ENCODE results near the gene COMT.
"Not testable (repeated sequence)": the region's sequence is repeated elsewhere in the genome, so short reads cannot be mapped to it uniquely, and the experiment has no call there.

The COMT gene

DNA sequence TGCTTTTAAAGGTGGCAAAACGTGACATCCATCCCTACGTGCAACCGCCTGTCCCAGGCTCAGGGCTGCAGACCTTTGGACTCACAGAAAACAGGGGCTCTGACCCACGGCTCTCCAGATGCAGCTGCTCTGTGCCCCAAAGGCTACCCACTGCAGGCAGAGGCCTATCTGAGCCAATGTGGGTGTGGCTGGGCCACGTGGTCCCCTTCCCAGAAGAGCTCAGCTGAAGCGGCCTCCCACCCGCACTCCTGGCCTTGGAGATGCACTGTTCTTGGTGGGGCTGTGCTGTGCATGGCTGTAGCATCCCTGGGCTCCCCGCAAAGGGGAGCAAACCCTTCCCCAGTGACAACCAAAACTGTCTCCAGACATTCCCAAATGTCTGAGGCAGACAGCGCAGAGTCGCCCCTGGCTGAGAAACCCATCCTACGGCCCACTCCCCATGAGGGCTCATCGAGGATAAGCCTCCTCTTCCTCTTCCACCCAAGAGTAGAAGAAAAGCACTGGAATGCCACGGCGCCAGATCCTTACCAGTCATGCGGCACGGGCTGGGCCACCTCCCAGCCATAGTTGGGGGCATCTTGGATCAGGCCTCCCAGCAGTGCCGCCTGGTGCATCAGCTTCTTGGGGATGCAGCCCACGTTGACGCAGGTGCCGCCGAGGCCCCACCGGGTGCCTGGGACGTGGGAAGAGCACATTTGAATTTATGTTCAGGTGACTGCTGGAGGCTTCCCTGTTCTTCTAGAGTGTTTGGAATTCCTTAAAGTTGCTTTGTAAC lies 23.1 kb upstream of the COMT start:
- CTCF ChIA-PET = interaction anchor here (0.8 to 2.5 kb wide), 3 partner anchors 8 to 195 kb away, joined by 3 to 10 read pairs (median 8); no protein-coding TSS in a partner anchor
- no peak for TF ChIP-seq LEF1 (IDR thresholded peaks at IDR 0.05; ENCODE audit: borderline replicate concordance)
- no peak for TF ChIP-seq ELF4 (IDR thresholded peaks at IDR 0.05)
- TF ChIP-seq HDGF (IDR thresholded peaks at IDR 0.05; ENCODE audit: borderline replicate concordance) = no peak
- no peak for TF ChIP-seq L3MBTL2 (conservative IDR thresholded peaks at IDR 0.05)
- no peak for TF ChIP-seq ZNF384 (IDR thresholded peaks at IDR 0.05)
- TF ChIP-seq SP1 (IDR thresholded peaks at IDR 0.05) = no peak

DNA sequence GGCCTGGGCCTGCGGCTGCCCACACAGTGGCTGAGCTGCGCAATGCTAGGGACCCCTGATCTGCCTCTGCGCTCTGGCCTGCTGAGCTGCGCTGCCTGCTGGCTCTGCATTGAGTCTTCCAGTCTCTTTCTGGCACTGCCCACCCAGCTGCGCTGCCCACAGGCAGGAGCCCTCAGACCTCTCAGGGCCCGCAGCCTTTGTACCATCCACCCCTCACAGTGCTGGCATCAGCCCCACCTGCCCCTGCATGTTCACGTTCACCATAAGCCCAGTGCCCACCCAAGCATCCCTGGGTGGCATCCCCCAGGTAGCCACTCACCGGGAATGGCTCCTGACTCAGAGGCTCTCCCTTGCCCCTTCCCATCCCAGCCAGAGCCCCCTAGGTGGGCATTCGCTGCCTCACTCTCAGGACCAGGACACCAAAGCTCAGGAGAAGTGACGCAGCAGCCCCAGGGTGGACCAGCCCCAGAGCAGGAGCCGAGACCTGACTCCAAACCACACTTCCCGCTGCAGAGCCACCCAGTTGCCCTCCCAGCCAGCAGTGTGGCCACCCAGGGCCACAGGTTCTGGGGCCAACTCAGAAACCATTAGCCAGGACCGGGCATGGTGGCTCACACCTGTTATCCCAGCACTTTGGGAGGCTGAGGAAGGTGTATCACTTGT lies 21.7 kb upstream of the COMT start:
- TF ChIP-seq ARNT (IDR thresholded peaks at IDR 0.05) = no peak
- TF ChIP-seq HDGF (IDR thresholded peaks at IDR 0.05; ENCODE audit: borderline replicate concordance) = no peak
- no peak for TF ChIP-seq CTBP1 (IDR thresholded peaks at IDR 0.05; ENCODE audit: borderline replicate concordance)
- TF ChIP-seq FOXK2 (IDR thresholded peaks at IDR 0.05) = no peak
- TF ChIP-seq ELF4 (IDR thresholded peaks at IDR 0.05) = no peak
- no peak for TF ChIP-seq FOXM1 (IDR thresholded peaks at IDR 0.05; ENCODE audit: borderline replicate concordance)
- TF ChIP-seq SUZ12 (IDR thresholded peaks at IDR 0.05) = no peak
- TF ChIP-seq, protein P1, sequence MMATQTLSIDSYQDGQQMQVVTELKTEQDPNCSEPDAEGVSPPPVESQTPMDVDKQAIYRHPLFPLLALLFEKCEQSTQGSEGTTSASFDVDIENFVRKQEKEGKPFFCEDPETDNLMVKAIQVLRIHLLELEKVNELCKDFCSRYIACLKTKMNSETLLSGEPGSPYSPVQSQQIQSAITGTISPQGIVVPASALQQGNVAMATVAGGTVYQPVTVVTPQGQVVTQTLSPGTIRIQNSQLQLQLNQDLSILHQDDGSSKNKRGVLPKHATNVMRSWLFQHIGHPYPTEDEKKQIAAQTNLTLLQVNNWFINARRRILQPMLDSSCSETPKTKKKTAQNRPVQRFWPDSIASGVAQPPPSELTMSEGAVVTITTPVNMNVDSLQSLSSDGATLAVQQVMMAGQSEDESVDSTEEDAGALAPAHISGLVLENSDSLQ (IDR thresholded peaks at IDR 0.05) = no peak
- TF ChIP-seq BHLHE40 (IDR thresholded peaks at IDR 0.05; ENCODE audit: borderline replicate concordance) = no peak
- TF ChIP-seq NFRKB (IDR thresholded peaks at IDR 0.05) = no peak
- TF ChIP-seq ZNF384 (IDR thresholded peaks at IDR 0.05) = no peak
- no peak for TF ChIP-seq L3MBTL2 (conservative IDR thresholded peaks at IDR 0.05)
- TF ChIP-seq SP1 (IDR thresholded peaks at IDR 0.05) = no peak
- TF ChIP-seq TARDBP (IDR thresholded peaks at IDR 0.05) = no peak
- no peak for TF ChIP-seq LEF1 (IDR thresholded peaks at IDR 0.05; ENCODE audit: borderline replicate concordance)
- TF ChIP-seq FOXA1 (IDR thresholded peaks at IDR 0.05) = no peak
- ChIA-PET CTCF (interaction anchor here (0.7 to 1.2 kb wide), 2 partner anchors 9 to 10 kb away, joined by 3 to 8 read pairs; no protein-coding TSS in a partner anchor), POLR2A (interaction anchor here (1.2 kb wide), 1 partner anchor 64 kb away, joined by 4 read pairs; no protein-coding TSS in a partner anchor)
- DNase-seq (ENCODE audit: extremely low spot score) = no peak

More for the DNA sequence above, 23.1 kb upstream of the COMT start:
- POLR2A ChIA-PET = no interaction called here
- DNase-seq (ENCODE audit: extremely low spot score) = no peak

DNA sequence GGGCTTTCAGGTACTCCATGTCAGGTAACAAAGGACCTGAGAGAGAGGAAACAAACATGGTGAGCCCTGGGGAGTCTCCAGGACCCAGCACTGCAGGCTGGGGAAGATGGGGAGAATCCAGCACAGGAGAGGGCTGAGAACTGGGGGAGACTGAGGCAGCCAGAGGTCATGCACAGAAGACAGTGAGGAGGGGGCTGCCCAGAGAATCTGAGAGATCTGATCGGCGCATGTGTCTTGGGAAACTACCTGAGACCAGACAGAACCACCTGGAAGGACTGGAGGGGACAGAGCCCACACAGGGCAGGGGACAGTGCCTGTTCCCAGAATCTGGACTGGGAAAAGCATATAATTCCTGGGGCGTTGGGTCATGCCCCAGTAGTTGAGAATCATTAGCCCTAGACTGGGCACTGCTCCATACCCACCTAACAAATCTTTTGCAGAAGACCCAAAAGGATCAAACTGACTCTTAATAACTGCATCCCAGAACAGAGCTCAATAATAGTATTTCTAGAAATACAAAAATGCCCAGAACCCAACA lies 20.0 kb upstream of the COMT start:
- no peak for DNase-seq (ENCODE audit: extremely low spot score)
- no peak for TF ChIP-seq FOXA1 (IDR thresholded peaks at IDR 0.05)
- no peak for TF ChIP-seq LEF1 (IDR thresholded peaks at IDR 0.05; ENCODE audit: borderline replicate concordance)
- TF ChIP-seq HDGF (IDR thresholded peaks at IDR 0.05; ENCODE audit: borderline replicate concordance) = no peak
- TF ChIP-seq SP1 (IDR thresholded peaks at IDR 0.05) = no peak
- ChIA-PET POLR2A (no interaction called here), CTCF (interaction anchor here (1.6 kb wide), 1 partner anchor 191 kb away, joined by 4 read pairs; no protein-coding TSS in a partner anchor)

DNA sequence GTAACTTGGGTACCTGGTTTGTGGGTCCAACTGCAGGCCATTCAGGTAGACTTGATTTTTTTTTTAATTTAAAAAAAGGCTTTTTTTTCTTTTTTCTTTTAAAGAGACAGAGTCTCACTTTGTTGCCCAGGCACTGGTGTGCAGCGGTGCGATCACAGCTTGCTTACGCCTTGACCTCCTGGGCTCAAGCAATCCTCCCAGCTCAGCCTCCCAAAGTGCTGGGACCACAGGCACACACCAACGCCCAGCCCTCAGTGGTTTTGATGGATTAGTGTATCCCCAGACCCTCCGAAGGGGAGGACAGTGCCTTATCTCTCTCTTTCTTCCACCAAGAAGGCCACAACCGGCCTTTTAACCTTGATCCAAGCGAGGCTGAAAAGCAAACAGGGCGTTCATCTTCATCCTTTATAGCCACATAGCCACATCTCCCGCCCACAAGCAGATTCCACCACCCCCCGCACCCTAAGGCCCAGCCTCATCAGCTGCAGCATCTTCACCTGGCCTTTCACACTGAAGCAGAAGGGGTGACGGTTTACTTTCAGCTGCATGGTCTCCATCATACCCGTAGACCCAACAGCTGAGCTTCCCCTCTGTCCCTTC lies 17.6 kb upstream of the COMT start:
- CTCF ChIA-PET = no interaction called here
- DNase-seq (ENCODE audit: extremely low spot score) = no peak
- TF ChIP-seq HDGF (IDR thresholded peaks at IDR 0.05; ENCODE audit: borderline replicate concordance) = no peak
- POLR2A ChIA-PET = interaction anchor here (1.4 kb wide), 1 partner anchor 13 kb away, joined by 3 read pairs; no protein-coding TSS in a partner anchor

GRCh38 chr22:19926028-19926427 lies 15.5 kb upstream of the COMT start:
- CTCF ChIA-PET = interaction anchor here (0.7 to 0.9 kb wide), 2 partner anchors 11 to 12 kb away, joined by 3 to 5 read pairs; no protein-coding TSS in a partner anchor
- not testable (repeated sequence) for DNase-seq (ENCODE audit: extremely low spot score)
- POLR2A ChIA-PET = interaction anchor here (1.3 kb wide), 1 partner anchor 16 kb away, joined by 4 read pairs; the partner anchor contains the start of genes COMT and TXNRD2

GRCh38 chr22:19927696-19928095 lies 13.9 kb upstream of the COMT start:
- ChIA-PET POLR2A (no interaction called here), CTCF (no interaction called here)
- no peak for TF ChIP-seq SUZ12 (IDR thresholded peaks at IDR 0.05)
- TF ChIP-seq TARDBP (IDR thresholded peaks at IDR 0.05) = no peak
- no peak for TF ChIP-seq HDGF (IDR thresholded peaks at IDR 0.05; ENCODE audit: borderline replicate concordance)
- no peak for TF ChIP-seq CTBP1 (IDR thresholded peaks at IDR 0.05; ENCODE audit: borderline replicate concordance)
- no peak for TF ChIP-seq NFRKB (IDR thresholded peaks at IDR 0.05)
- TF ChIP-seq L3MBTL2 (conservative IDR thresholded peaks at IDR 0.05) = no peak
- TF ChIP-seq BHLHE40 (IDR thresholded peaks at IDR 0.05; ENCODE audit: borderline replicate concordance) = no peak
- TF ChIP-seq ZNF384 (IDR thresholded peaks at IDR 0.05) = no peak
- TF ChIP-seq ARNT (IDR thresholded peaks at IDR 0.05) = no peak
- no peak for TF ChIP-seq FOXM1 (IDR thresholded peaks at IDR 0.05; ENCODE audit: borderline replicate concordance)
- TF ChIP-seq LEF1 (IDR thresholded peaks at IDR 0.05; ENCODE audit: borderline replicate concordance) = no peak
- TF ChIP-seq, protein P1 (IDR thresholded peaks at IDR 0.05) = no peak
- TF ChIP-seq SP1 (IDR thresholded peaks at IDR 0.05) = no peak
- TF ChIP-seq FOXA1 (IDR thresholded peaks at IDR 0.05) = no peak
- no peak for TF ChIP-seq ELF4 (IDR thresholded peaks at IDR 0.05)
- no peak for TF ChIP-seq FOXK2 (IDR thresholded peaks at IDR 0.05)
- DNase-seq (ENCODE audit: extremely low spot score) = no peak

All from HEK293T (cell line).